Fibroblast of the aortic adventitia (primary cell): ENCODE data around the gene EID2. TPM values are rescaled to one million over a fixed set of nuclear protein-coding genes. Genes with fewer than 3 reads are reported as not detected.

Source experiments
- DNase-seq: peaks from one replicate; pipeline ENCODE4 v3.0.0-alpha.2; 2010; ENCODE audit warnings: low read depth
- H3K4me3 ChIP-seq: 2 replicates; pipeline ENCODE4 v1.5.1; 2011; ENCODE audit warnings: low read depth, mild to moderate bottlenecking, control low read depth, low read length, moderate library complexity
- total RNA-seq: library from RNA; depleted of rRNA; stranded (reverse); fragments of >200 nt; gene quantifications from 2 replicates; pipeline ENCODE4 v1.2.3, GENCODE V29; 2012; ENCODE audit warnings: low replicate concordance
- TF ChIP-seq, protein P1 (sequence below): IDR thresholded peaks from 2 replicates; pipeline ENCODE4 v1.5.1; 2011; ENCODE audit warnings: mild to moderate bottlenecking, low read length, control low read depth, inconsistent platforms; ENCODE audit not compliant: insufficient read depth

EID2 gene
- total RNA-seq, 1 donor = 5.7 TPM

DNA sequence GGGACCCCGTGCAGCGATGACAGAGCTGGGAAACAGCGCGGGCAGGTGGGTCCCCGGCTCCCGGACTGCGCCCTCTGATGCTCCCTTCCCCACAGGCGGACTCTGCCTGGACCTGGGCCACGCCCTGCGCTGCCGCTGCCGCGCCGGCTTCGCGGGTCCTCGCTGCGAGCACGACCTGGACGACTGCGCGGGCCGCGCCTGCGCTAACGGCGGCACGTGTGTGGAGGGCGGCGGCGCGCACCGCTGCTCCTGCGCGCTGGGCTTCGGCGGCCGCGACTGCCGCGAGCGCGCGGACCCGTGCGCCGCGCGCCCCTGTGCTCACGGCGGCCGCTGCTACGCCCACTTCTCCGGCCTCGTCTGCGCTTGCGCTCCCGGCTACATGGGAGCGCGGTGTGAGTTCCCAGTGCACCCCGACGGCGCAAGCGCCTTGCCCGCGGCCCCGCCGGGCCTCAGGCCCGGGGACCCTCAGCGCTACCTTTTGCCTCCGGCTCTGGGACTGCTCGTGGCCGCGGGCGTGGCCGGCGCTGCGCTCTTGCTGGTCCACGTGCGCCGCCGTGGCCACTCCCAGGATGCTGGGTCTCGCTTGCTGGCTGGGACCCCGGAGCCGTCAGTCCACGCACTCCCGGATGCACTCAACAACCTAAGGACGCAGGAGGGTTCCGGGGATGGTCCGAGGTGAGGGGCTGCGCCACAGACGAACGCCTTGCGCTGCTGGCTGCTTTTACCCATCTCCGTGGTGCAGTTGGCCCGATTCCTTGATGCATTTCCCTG, 32.8 kb downstream of the EID2 start:
- H3K4me3 ChIP-seq = peak overlapping the region; percentile 65
- peak; percentile 38 for DNase-seq
- TF ChIP-seq, protein P1, sequence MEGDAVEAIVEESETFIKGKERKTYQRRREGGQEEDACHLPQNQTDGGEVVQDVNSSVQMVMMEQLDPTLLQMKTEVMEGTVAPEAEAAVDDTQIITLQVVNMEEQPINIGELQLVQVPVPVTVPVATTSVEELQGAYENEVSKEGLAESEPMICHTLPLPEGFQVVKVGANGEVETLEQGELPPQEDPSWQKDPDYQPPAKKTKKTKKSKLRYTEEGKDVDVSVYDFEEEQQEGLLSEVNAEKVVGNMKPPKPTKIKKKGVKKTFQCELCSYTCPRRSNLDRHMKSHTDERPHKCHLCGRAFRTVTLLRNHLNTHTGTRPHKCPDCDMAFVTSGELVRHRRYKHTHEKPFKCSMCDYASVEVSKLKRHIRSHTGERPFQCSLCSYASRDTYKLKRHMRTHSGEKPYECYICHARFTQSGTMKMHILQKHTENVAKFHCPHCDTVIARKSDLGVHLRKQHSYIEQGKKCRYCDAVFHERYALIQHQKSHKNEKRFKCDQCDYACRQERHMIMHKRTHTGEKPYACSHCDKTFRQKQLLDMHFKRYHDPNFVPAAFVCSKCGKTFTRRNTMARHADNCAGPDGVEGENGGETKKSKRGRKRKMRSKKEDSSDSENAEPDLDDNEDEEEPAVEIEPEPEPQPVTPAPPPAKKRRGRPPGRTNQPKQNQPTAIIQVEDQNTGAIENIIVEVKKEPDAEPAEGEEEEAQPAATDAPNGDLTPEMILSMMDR = no peak

DNA sequence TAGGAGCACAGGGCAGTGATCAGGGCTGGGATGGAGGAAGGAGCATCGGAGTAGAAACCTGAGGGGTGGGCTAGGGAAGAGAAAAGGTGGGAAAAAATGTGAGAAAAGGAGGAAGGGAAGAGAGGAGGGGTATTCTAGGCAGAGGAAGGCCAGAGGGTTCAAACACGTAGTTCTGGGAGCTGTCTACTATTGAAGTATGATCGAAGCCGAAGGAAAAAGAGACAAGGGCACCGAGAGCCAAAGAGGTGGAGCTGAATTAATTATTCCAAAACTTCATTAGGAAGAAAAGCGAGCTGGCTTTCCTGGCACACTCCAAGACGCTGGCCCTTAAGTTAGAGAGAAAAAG, 33.4 kb downstream of the EID2 start:
- TF ChIP-seq, protein P1 = no peak
- no peak for DNase-seq
- peak overlapping the region; percentile 65 for H3K4me3 ChIP-seq

DNA sequence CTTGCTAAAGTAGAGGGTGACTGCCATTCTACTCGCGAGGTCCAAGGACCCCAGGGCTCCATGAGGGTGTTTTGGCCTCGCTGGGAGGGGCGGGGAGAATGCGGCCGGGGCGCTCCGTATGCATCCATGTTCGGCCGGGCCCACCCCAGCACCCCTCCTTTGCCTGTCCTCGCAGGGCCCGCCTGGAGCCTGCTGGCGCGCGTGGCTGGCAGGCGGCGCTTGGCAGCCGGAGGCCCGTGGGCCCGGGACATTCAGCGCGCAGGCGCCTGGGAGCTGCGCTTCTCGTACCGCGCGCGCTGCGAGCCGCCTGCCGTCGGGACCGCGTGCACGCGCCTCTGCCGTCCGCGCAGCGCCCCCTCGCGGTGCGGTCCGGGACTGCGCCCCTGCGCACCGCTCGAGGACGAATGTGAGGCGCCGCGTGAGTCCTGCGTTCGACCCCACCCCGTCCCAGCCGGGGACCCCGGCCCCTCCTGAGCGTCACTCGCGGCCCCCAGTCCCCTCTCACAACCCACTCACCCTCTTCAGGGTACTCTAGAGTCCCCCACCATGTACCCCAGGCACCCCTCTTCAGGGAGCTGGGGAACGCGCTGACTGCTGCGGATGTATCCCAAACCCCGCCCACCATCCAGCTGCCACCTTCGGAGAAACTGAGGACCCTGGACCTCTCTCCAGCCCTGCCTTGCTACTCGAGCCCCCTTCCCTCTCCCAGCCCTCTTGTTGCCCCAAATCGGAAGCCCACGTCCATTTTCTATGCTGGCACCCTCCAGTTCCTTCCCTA, 37.1 kb downstream of the EID2 start:
- TF ChIP-seq, protein P1 = peak; percentile 50
- H3K4me3 ChIP-seq = no peak overlapping the region
- DNase-seq = peak; percentile 63

DNA sequence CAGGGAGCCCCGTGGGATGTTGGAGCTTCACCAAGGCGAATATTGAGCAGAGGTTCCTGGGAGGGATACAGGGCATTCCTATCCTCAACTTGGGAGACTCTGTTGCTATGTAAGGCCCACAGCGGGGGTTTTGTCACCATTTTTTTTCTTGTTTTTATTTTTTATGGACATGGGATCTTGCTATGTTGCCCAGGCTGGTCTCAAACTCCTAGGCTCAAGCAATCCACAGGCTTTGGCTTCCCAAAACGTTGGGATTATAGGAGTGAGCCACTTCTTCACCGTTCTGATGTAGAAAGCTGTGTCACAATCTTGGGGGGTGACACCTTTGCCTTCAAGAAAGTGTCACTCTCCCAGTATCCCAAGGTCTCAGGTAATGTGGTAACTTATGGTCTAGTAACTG, 38.6 kb downstream of the EID2 start:
- TF ChIP-seq, protein P1 = no peak
- DNase-seq = no peak
- no peak overlapping the region for H3K4me3 ChIP-seq

DNA sequence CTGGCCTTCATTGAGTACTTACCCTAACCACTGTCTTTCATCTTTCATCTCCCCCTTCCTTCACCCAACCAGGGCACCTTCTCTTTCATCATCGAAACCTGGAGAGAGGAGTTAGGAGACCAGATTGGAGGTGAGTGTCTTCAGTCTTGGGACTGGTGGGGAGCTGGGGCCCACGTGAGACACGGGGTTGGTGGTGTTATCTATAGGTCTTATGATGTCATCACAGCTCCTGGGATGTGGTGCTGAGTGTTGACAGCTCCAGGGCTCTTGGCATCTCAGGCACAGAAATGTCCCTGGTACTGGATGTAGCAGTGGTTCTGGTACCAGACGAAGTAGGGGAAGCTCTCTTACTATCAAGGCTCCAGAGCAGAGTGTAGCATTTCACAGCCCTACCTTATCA, 39.4 kb downstream of the EID2 start:
- no peak for DNase-seq
- TF ChIP-seq, protein P1 = no peak
- no peak overlapping the region for H3K4me3 ChIP-seq

DNA sequence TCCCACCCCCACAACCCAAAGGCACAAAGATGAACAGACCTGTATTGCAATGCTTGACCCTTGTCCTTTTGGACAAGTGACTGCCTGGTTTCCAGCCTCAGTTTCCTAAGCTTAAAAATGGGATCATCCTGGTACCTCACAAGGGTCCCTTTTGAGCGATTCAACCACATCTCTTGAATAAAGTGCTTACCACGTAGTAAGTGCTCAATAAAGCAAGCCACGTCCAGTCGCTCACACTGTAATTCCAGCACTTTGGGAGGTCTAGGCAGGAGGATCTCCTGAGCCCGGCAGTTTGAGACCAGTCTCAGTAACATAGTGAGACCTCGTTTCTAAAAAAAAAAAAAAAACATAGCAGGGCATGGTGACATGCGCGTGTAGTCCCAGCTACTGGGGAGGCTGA, 40.0 kb downstream of the EID2 start:
- TF ChIP-seq, protein P1 = no peak
- DNase-seq = no peak
- H3K4me3 ChIP-seq = no peak overlapping the region
